Measurements from ENCODE around the gene APMAP. TPM values are rescaled to one million over a fixed set of nuclear protein-coding genes. Genes with fewer than 3 reads are reported as not detected.

APMAP gene
- total RNA-seq, 3 donors from 2014 or later, result 46.3 to 51.5 (median 47.3) TPM

DNA sequence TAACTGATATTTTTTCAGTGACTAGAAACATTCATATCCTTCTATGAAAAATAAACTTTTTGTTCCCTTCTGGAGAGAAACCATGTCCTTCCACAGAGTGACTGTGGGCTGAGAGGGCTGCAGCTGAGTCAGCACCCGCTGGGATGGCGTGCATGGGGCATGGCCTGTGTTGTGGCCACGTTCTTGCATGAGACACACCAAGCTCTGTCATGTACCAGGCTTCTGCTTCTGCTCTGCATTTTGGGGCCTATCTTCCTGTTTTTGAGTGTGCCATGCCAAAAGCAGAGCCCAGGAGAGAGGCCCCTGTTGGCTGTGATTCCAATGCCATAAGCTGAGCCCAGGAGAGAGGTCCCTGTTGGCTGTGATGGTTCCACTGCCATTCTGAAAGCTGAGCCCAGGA lies 10.8 kb downstream of the APMAP start:
- ATAC-seq (peak; percentile 32), DNase-seq (peak in 1 of 3 donors; percentile 66)
- peaks cover 12% of the 10 kb centered on the region for H3K9me3 ChIP-seq
- intact Hi-C loops (cut with DNase I, micrococcal nuclease), result no loop called here
- H3K4me1 ChIP-seq (ENCODE audit: low read depth), result peaks cover 22% of the 10 kb centered on the region
- TF ChIP-seq, protein P1, sequence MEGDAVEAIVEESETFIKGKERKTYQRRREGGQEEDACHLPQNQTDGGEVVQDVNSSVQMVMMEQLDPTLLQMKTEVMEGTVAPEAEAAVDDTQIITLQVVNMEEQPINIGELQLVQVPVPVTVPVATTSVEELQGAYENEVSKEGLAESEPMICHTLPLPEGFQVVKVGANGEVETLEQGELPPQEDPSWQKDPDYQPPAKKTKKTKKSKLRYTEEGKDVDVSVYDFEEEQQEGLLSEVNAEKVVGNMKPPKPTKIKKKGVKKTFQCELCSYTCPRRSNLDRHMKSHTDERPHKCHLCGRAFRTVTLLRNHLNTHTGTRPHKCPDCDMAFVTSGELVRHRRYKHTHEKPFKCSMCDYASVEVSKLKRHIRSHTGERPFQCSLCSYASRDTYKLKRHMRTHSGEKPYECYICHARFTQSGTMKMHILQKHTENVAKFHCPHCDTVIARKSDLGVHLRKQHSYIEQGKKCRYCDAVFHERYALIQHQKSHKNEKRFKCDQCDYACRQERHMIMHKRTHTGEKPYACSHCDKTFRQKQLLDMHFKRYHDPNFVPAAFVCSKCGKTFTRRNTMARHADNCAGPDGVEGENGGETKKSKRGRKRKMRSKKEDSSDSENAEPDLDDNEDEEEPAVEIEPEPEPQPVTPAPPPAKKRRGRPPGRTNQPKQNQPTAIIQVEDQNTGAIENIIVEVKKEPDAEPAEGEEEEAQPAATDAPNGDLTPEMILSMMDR (IDR thresholded peaks at IDR 0.05), result no peak
- H3K4me3 ChIP-seq, result no peak overlapping the region
- H3K36me3 ChIP-seq (ENCODE audit: low read depth), result no peaks in the 10 kb centered on the region

DNA sequence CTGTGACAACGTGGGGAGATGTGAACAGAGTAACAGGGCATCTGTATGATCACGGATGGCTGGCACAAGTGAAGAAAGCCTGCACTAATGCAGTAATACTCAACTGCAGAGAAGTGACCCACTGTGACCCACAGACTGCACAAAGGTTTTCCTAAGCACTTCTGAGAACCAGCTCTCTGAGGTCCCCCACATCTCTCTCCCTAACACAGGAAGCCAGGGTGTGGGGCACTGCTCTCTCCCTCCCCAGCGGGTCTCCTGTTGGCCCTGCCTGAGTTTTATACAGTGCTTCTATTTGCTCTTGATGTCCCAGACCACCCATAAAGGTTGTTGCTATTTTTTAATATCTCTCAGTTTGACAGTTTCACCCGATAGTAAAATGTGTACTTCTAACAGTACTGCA lies 11.3 kb downstream of the APMAP start:
- intact Hi-C loops (cut with DNase I, micrococcal nuclease), result no loop called here
- H3K9me3 ChIP-seq, result peaks cover 12% of the 10 kb centered on the region
- DNase-seq, result no peak
- H3K36me3 ChIP-seq (ENCODE audit: low read depth), result no peaks in the 10 kb centered on the region
- TF ChIP-seq, protein P1 (IDR thresholded peaks at IDR 0.05), result no peak
- H3K4me3 ChIP-seq, result no peak overlapping the region
- no peak for ATAC-seq
- peaks cover 19% of the 10 kb centered on the region for H3K4me1 ChIP-seq (ENCODE audit: low read depth)

DNA sequence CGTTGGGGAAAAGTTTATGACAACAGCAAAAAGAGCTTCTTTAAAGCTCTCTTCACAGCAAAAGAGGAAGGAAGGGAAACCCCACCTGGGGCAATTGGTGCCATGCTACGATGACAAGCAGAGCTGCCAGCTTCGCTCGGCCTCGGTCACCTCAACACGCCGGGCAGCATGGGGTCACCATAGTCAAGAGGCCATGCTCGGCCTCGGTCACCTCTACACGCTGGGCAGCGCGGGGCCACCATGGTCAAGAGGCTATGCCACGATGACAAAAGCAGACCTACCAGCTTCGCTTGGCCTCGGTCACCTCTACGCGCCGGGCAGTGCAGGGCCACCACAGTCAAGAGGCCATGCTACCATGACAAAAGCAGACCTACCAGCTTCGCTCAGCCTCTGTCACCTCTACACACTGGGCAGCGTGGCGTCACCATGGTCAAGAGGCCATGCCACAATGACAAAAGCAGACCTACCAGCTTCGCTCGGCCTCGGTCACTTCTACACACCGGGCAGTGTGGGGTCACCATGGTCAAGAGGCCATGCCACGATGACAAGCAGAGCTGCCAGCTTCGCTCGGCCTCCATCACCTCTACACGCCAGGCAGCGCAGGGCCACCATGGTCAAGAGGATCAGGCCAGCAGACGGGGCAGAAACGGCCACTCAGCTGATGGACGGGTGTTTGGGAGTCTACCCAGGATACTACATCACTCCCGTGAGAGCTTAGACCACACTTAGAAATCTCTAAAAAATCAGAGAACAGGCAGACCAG lies 12.1 kb downstream of the APMAP start:
- TF ChIP-seq, protein P1 (IDR thresholded peaks at IDR 0.05), result no peak
- H3K9me3 ChIP-seq, result peaks cover 17% of the 10 kb centered on the region
- no peak overlapping the region for H3K4me3 ChIP-seq
- DNase-seq (no peak), ATAC-seq (no peak)
- intact Hi-C loops (cut with DNase I, micrococcal nuclease), result no loop called here
- peaks cover 11% of the 10 kb centered on the region for H3K4me1 ChIP-seq (ENCODE audit: low read depth)
- H3K36me3 ChIP-seq (ENCODE audit: low read depth), result no peaks in the 10 kb centered on the region

- no peak overlapping the region for H3K4me3 ChIP-seq
- no peak for ATAC-seq
- no peaks in the 10 kb centered on the region for H3K4me1 ChIP-seq (ENCODE audit: low read depth)
- no peak for DNase-seq
- peaks cover 17% of the 10 kb centered on the region for H3K9me3 ChIP-seq
- intact Hi-C loops (cut with DNase I, micrococcal nuclease), result no loop called here
- no peaks in the 10 kb centered on the region for H3K36me3 ChIP-seq (ENCODE audit: low read depth)
- TF ChIP-seq, protein P1 (IDR thresholded peaks at IDR 0.05), result no peak
Observed at GRCh38 chr20:24979036-24979960, 13.3 kb downstream of the APMAP start.

DNA sequence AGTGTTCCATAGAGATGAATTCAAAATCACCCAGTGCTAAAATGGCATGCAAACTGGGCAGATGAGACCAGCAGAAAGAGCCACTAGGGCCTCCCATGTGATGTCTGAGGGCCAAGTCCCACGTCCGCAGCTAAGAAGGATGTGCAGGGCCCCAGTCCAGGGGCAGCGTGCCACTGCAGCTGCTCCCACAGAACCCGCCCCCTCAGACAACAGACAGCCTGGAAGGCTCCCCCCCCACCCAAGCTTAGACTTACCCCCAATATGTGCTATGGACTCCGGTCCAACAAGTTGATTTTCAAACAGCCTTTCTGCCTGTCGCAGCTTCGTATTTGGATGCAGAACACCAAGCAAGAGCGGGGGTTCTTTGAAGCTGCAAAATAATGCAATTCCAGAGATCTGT lies 14.0 kb downstream of the APMAP start:
- no peak for DNase-seq
- ATAC-seq, result no peak
- peaks cover 17% of the 10 kb centered on the region for H3K9me3 ChIP-seq
- no peak overlapping the region for H3K4me3 ChIP-seq
- H3K36me3 ChIP-seq (ENCODE audit: low read depth), result no peaks in the 10 kb centered on the region
- TF ChIP-seq, protein P1 (IDR thresholded peaks at IDR 0.05), result no peak
- no peaks in the 10 kb centered on the region for H3K4me1 ChIP-seq (ENCODE audit: low read depth)
- intact Hi-C loops (cut with DNase I, micrococcal nuclease), result no loop called here

Measured in mucosa of descending colon (tissue), 3 donors.